Epithelial cell of proximal tubule (primary cell): ENCODE results near the gene ASAP2. TPM values are rescaled to one million over a fixed set of nuclear protein-coding genes. Genes with fewer than 3 reads are reported as not detected.
A peak's percentile ranks its signal among the peaks of the same experiment; 100 is the strongest.

Experiments used
- DNase-seq: peaks from one replicate; pipeline ENCODE4 v3.0.0-alpha.2; 2011; ENCODE audit warnings: low read depth
- H3K4me3 ChIP-seq: 2 replicates; pipeline ENCODE4 v1.5.1; 2011; ENCODE audit warnings: low read depth, mild to moderate bottlenecking, low read length
- total RNA-seq: library from RNA; depleted of rRNA; stranded (reverse); fragments of >200 nt; gene quantifications from 2 replicates; pipeline ENCODE4 v1.2.3, GENCODE V29; 2015
- TF ChIP-seq, protein P1 (sequence below): conservative IDR thresholded peaks from 2 replicates; pipeline ENCODE4 v1.5.1; 2012; ENCODE audit warnings: low read depth, mild to moderate bottlenecking, low read length

ASAP2 gene
- total RNA-seq, 1 donor from 2014 or later: 33.0 TPM

DNA sequence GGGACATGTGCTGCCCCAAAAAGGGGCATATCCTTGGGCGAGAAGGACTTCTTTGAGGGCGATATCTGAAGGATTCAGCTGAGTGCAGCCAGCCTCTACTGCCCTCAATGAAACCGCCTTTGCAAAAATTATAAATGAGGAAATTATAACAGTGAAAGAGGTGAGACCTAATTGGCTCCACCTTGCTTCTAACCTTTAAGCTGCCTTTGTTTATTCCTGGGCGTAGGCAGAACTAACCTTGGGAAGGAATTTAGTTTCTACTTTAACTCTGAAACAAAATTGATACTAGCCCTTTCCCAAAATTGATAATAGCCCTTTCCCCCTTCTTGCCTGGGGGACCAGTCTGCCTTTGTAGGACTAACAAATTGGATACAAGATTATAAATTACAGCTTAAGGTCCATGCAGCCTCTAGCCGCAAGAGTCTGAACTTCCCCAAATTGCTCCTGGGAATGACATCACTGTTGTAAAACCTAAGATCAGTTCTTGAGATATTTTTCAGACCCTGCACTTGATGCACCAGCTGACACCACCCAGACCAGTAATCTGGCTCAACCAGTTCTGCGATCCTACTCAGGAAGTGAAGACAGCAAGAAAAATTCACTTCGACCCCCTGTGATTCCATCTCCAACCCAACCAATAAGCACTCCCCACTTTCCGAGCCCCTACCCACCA, 36.0 kb upstream of the ASAP2 start:
- H3K4me3 ChIP-seq: no peak overlapping the region
- DNase-seq: no peak
- TF ChIP-seq, protein P1, sequence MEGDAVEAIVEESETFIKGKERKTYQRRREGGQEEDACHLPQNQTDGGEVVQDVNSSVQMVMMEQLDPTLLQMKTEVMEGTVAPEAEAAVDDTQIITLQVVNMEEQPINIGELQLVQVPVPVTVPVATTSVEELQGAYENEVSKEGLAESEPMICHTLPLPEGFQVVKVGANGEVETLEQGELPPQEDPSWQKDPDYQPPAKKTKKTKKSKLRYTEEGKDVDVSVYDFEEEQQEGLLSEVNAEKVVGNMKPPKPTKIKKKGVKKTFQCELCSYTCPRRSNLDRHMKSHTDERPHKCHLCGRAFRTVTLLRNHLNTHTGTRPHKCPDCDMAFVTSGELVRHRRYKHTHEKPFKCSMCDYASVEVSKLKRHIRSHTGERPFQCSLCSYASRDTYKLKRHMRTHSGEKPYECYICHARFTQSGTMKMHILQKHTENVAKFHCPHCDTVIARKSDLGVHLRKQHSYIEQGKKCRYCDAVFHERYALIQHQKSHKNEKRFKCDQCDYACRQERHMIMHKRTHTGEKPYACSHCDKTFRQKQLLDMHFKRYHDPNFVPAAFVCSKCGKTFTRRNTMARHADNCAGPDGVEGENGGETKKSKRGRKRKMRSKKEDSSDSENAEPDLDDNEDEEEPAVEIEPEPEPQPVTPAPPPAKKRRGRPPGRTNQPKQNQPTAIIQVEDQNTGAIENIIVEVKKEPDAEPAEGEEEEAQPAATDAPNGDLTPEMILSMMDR: no peak

DNA sequence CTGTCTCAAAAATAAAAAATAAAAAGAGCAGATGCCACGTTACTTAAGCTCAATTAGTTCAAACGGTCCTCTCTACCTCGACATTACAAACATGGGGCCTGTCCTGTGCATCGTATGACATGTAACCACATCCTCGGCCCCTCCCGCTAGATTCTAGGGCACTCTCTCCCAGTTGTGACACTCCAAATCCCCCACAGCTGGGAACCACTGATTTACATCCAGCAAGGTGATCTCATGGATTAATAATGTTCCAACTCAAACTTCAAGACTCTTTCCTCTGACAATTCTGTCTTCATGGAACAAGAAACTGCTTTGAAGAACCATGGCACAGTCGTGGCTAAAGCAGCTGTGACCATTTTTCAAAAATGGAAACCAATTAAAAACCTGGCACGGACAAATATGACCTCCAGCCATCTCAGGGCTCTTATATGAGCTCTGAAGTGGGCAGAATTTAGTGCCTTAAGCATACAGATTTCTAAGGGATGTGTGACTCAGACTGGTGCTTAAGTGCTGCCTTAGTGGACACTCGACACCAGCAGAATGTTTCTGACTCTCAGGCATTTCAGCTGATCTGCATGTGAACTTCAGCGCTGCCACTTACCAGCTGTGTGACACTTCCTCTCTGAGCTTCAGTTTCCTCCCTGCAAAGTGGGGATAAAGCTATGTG, 31.7 kb upstream of the ASAP2 start:
- TF ChIP-seq, protein P1: no peak
- no peak overlapping the region for H3K4me3 ChIP-seq
- peak; percentile 33 for DNase-seq

DNA sequence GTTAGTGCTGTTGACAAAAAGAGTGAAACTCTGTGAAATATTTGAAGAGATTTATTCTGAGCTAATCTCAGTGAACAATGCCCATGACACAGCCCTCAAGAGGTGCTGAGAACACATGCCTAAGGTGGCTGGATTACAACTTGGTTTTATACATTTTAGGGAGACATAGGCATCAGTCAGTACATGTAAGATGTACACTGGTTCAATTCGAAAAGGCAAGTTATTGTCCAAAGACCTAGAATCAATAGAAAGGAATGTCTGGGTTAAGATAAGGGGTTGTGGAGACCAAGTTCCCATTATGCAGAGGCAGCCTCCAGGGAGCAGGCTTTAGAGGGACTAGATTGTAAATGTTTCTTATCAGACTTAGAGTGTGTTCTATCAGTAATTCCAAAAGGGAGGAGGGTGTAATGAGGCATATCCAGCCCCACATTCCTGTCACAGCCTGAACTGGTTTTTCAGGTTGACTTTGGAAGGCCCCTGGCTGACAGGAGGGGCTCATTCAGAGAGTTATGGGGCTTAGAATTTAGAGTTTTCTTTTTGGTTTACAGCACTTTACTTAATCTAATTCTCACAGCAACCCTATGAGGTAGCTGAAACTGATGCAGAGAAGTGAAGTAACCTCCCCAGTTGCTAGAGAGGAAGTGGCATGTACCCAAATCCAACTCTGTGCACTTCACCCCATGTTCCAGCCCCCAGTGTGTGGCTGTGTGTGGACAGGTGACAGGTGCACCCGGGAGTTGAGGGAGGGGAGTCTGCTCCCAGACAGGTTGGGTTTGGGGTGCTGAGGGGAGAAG, 28.3 kb upstream of the ASAP2 start:
- TF ChIP-seq, protein P1: no peak
- DNase-seq: no peak
- peak overlapping the region; percentile 39 for H3K4me3 ChIP-seq

- TF ChIP-seq, protein P1: no peak
- H3K4me3 ChIP-seq: peak overlapping the region; percentile 39
- DNase-seq: peak; percentile 44
Observed at GRCh38 chr2:9178904-9179571, 27.6 kb upstream of the ASAP2 start.

DNA sequence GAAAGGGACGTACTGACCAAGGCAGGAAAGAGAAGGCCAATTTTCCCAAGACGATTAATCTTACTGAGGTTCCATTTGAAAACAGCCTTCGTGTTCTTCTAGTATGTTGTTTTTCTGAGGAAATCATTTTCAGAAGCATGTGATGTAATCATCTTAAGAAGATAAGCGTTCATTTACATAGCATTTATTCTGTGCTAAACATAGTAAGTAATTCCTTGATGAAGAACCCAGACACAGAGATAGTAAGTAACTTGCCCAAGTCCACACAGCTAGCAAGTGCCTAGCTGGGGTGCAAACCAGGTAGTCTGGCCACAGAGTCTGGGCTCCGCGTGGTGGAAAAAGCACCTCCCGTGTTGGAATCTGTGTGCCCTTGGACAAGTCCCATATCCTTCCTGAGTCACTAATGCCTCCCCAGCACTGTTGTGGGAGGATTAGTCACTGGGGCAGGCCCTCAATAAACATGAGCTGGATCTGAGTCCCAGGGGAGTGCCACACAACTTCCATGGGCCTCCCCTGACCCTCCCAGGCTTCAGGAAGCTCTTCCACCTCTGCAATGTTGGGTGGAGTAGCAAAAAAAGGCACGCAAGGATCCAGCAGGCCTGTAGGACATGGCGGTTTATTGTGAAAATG, 26.9 kb upstream of the ASAP2 start:
- no peak for DNase-seq
- TF ChIP-seq, protein P1: no peak
- H3K4me3 ChIP-seq: peak overlapping the region; percentile 39

DNA sequence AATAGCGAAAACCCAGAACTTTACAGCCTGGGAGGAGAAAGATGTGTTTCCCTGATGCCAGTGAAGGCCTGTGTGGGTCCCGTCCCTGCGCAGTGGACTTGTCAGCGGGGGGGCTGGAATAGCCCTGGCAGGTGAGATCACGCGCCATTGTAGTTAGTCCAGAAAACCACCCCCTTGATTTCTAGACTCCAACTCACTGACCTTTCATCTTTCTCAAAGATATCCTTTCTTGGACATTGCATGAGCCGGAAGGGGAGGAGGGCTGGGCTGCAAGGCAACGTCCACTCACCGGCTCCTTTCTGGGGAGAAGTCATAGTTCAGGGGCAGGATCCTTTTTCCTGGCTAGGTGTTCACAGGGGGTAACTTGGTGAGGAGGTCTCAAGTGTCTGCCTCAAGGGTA, 22.3 kb upstream of the ASAP2 start:
- H3K4me3 ChIP-seq: no peak overlapping the region
- DNase-seq: no peak
- TF ChIP-seq, protein P1: no peak
